Measurements from ENCODE around the gene MREG.
A peak's percentile ranks its signal among the peaks of the same experiment; 100 is the strongest.

The MREG gene

DNA sequence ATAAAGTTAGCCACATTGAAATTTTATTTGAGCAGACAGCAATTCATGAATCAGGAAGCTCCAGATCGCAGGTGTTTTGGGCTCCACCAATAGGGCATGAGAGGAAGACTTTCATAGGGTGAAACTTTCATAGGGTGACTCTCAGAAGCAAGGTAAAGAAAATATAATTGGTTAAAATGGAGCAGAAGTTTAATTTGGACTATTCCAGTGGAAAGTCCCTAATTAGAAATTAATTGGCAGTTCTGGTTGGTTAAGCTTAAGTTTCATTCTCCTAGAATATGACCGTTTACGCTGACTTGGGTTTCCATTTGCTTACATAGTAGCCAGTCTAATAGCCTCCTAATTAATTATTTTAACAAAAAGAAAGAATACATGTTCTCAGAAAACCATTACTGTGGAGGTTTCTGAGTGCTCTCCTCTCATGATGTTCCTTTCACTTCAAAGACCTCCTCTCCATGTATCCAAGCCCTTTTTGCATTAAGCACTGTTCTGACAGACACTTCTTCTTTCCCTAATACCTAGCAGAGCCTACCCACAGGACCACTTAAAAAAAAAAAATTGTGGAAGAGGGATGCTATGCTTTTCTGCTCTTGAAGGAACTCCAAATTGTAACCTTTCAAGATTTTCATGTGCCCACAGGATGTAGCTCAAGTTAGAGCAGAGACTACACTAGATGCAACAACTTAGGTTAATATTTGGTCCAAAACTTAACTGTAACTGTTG is 99.1 kb downstream of the MREG start:
- DNase-seq: peak; percentile 47

DNA sequence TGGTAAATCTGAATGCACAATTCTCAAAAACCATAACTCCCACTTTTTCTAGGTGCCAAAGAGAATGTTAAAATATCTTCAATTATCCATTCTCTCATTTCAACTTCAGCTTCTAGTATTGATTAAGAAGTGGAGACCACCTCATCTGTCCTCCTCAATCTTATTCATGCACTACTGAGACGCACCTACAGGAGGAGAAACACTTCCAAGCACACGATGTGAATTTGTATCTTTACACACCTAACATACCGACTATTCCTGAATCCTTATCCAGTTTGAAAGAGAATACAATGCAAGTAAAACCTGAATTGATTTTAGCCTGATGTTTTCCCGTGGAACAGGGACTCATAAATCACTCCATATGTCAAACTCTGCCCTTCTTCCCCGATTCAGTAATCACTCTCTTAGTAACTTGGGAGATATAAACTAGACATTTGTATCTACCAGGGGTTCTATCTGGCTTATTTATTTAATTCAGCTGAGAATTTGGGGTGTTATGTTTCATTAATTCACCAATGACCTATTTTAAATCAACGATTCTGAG is 101.0 kb downstream of the MREG start:
- DNase-seq: no peak

GRCh38 chr2:215911301-215912085 is 101.9 kb downstream of the MREG start:
- DNase-seq: no peak

DNA sequence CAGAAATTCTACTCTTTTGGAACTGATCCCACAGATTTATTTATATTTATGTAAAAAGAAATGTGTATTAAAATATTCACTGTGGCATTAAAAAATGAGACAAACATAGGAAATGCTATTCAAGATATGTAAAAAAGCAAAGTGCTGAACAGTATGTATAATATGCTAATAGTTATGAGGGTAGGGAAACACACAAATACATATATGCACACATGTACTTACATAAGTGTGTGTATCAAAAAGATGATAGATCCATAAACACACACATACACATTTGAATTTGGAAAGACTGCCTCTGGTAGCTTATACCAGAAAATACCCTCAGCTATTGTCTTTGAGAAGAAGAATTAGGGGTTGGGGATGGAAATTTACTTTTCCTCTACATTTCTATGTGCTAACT is 103.2 kb downstream of the MREG start:
- no peak for DNase-seq

GRCh38 chr2:215907147-215907546 is 106.2 kb downstream of the MREG start:
- DNase-seq: no peak

- no peak for DNase-seq
Measured at GRCh38 chr2:215906458-215906857, 106.9 kb downstream of the MREG start.

- peak; percentile 89 for DNase-seq
Measured at GRCh38 chr2:215905691-215906090, 107.7 kb downstream of the MREG start.

DNA sequence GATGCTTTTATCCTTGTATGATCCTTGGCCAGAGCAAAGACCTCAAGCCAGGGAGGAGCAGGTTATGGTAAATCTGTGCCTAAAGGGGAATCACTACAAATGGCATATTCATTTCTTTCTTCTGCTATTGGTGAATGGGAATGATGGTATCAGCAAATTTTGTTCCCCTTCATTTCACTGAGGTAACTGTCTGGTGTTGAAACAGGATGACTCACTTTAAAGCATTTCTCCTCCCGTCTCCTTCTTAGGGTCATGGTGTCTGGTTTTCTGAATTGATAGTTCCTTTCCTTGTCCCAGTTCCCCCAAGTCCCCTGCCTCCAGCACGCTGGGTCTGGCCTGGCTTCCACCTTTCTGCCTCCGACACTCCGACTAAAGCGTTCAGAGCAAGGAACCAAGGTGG is 109.2 kb downstream of the MREG start:
- no peak for DNase-seq

GRCh38 chr2:215903203-215903602 is 110.1 kb downstream of the MREG start:
- DNase-seq: no peak

DNA sequence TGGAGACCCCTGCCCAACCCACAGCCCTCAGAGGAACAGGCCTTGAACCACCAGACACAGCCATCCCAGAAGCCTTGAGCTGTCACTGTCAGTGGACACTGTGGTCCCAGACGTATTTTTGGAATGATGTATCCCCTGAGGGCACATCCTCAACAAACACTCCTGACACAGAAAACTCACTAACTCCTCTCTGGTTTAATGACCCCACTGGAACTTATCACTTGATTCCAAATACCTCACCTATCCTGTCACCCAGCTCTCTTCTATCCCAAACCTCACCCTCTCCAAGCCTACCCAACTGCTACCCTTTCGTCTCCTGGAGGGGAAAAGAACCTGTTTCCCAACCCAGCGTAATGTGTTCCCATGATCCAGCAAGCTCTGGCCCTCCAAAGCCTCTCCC is 111.6 kb downstream of the MREG start:
- no peak for DNase-seq

DNA sequence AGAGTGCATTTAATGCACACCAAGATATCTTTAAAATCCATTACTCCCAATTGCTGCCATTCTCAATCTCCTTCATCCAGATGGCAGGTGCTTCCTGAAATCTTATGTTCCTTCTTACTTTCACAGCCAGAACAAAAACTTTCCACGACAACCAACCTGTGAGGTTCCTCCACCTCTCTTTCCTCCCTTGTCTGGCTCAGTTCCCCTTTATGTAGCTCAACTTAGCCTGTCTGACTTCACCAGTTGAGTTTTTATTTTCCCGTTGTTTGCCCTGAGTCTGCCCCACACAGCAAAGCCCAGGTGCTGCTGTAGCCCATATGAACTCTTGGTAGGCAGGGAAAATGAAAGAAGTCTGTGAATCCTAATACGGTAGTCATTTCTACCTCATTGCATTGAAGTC is 112.5 kb downstream of the MREG start:
- peak; percentile 81 for DNase-seq

- DNase-seq: no peak
Measured at GRCh38 chr2:215900203-215900611, 113.1 kb downstream of the MREG start.

- no peak for DNase-seq
Measured at GRCh38 chr2:215899141-215900074, 113.9 kb downstream of the MREG start.

- no peak for DNase-seq
Measured at GRCh38 chr2:215898363-215898762, 115.0 kb downstream of the MREG start.

DNA sequence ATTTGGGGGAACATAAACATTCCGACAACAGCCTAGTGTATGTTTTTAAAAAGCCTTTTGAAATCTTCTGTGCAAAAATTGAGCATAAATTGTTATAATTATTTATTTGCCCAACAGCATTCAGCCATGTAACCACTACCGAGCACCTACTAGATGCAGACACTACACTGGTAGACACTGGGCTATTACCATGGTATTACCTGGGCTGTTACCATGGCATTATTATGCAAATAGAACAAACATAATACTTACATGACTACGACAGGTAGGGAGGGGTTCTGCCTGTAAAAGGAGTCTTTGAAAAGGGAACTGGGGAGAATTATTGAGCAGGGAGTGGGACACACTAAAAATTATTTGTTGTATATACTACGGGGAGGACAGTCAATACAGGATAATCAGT is 116.4 kb downstream of the MREG start:
- no peak for DNase-seq

- DNase-seq: no peak
Measured at GRCh38 chr2:215895330-215895729, 118.0 kb downstream of the MREG start.
